Stimulated activated CD4-positive, alpha-beta T cell treated with anti-CD3 and anti-CD28 coated beads, Interleukin-15, amount 100 ng/mL, for 1 hour (primary cell): ENCODE results near the gene BICD1.
"Not testable (repeated sequence)": the region's sequence is repeated elsewhere in the genome, so short reads cannot be mapped to it uniquely, and the experiment has no call there.

Source experiments
- DNase-seq, 2 donors: peaks; one replicate each; pipeline ENCODE4 v3.0.0-alpha.2; 2020; ENCODE audit warnings: low read depth in 1 of 2, low spot score in 1 of 2

The BICD1 gene

DNA sequence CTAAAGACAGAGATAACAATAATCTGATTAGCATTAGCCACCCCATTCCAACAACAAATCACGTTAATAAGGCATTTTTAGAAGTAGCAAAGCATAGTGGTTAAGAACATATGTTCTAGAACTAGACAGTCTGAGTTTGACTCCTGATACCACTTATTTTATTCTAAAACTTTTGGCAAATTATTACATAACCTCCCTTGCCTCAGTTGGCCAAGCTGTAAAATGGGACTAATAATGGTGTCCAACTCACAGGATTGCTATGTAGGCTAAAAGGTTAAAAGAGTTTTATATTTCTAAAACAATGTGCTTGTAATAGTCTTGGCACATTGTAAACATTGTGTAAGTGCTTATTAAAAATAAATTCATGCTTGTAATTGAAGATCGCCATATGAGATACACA lies 168.0 kb downstream of the BICD1 start:
- no peak for DNase-seq

DNA sequence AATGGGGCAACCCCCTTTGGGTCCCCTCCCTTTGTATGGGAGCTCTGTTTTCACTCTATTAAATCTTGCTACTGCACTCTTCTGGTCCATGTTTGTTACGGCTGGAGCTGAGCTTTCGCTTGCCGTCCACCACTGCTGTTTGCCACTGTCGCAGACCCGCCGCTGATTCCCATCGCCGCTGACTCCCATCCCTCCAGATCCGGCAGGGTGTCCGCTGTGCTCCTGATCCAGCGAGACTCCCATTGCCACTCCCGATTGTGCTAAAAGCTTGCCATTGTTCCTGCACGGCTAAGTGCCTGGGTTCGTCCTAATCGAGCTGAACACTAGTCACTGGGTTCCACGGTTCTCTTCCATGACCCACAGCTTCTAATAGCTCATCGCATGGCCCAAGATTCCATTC lies 168.9 kb downstream of the BICD1 start:
- DNase-seq = not testable (repeated sequence)

DNA sequence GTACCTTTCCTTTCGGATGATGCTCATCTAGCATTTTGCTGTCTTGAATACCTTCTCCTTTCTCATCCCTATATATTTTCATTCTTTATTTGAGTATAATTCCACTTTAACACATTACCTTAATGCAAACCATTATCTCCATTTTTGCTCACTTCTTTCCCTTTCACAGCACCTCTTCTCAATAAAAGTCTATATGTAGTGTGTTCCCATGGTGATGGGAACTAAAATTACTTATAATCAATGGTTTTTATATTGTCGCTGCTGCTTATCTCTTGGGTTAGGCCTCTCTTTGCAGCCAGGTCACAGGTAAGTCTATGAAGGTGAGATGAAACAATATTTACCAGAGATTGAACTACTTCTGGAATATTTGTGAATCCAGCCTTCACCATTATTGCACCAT lies 171.1 kb downstream of the BICD1 start:
- DNase-seq = no peak

DNA sequence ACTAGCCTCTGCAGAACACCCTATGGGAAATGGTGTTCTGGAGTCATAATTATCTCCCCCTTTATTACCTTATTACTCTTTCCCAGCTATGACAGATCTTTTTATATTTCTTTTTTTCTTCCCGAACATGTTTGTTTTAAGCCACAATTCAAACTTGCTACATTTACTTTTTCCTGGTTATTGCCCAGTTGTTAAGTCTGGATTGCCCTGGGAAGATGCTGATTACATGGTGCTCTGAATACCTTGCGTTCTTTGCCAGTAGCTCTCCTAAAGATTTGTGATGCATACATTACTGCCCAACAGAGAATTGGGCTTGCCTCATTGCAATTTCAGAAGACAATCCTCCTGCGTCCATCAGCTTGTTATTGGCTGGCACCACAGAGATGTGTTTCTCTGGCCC lies 174.5 kb downstream of the BICD1 start:
- no peak for DNase-seq

DNA sequence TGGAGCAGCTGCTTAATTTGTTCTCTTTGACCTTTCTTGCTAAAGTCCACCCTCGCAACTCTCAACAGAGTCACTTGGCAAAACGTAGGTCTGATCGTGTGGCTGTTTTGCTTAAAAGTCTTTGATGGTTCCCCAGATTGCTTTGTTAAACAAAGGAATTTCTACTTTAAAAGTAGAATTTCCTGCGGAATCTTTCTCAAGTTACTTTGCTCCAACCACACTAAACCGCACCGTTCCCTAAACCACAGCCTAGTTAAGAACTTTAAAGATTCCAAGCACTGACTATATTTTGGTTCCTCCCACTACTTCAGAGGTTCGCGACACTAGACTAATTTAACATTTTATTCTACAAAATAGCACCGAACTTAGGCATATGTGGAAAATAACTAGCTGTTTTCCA lies 177.9 kb downstream of the BICD1 start:
- DNase-seq = no peak

DNA sequence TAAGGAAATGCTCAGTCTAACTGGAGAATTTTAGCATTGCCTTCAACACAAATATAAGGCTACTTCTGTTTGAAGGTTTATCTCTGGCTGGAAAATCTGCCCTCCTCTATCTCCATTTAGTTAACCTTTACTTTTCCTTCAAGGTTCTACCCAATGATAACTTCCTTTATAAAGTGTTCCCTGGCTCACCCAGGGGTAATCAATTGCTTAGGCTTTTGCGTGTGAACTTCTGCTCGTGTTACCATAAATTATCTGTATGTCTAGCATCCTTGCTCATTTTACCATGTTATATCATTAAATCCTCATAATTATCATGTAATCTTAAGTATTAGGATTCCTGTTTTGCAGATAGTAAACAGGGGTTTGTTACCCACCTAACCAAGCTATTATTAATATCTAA lies 178.4 kb downstream of the BICD1 start:
- DNase-seq = no peak

DNA sequence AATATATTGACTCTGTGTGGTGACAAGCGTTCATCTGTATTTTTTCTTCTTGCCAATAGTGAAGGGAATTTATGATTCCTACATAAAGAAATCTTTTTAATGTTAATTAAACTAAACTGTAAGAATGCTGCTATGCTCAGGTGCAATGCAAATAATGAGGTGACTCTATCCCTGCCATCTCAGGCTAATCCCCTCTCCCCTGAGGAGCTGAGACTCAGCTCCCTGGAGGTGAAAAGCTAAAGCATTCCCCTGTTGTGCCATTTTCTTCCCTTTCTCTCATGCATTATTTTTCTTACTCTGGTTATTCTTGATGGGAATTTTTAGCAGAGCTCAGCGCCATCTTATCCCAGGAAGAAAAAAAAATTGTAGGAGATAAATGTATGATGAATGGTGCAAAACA lies 178.8 kb downstream of the BICD1 start:
- DNase-seq = no peak

DNA sequence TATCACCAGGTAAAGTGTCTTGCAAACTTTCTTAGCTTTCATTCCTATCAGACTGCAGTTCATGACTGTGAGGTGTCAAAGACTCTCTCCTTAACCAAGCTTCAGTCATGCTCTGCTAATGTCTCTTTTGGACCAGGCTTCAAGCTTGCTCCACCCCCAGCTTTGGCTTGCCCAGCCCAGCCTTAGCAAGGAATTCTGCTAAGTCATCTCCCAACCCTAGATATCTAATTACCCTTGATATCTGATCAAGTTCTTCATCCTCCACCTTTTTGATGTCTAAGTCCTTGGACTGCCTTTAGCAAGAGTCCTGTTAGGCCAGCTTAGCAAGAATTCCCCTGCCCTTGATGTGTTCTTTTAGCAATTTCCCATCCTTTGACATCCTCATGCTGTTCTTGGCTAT lies 183.8 kb downstream of the BICD1 start:
- DNase-seq = no peak

DNA sequence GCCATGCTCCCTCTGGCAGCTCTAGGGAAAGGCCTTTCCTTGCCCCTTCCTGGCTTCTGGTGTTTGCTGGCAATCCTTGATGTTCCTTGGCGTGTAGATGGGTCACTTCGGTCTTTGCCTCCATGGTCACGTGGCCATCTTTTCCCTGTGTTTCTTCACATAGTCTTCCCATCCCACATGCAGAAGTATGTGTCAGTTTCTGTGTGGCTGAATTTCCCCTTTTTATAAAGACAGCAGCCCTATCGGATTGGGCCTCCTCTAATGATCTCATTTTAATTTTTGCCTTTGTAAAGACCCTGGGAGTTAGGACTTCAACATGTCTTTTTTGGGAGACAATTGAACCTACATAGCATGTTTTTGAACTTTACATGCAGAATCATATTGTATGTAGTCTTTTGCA lies 185.5 kb downstream of the BICD1 start:
- no peak for DNase-seq

DNA sequence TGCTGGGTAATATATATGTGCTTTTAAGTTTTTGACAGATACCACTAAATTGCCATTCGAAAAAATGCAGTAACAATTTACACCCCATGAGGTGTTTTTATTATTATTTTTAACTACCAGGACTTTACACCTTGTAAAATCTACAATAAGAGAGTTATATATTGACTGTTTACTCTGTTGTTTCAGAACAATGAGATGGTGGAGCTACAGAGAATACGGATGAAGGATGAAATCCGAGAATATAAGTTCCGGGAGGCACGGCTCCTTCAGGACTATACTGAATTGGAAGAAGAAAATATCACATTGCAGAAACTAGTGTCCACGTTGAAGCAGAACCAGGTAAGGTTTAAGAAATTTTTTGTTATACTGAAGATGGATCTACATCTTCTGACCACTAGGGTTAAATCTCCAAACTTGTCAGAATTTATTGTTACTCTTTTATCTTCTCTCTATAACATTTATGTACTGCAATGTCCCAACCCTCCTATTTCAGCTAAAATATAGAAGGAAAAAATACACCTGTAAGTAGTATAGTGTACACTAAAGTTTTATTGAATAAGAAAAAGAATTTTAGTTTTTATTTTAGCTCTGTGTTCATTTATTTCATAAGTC lies 187.3 kb downstream of the BICD1 start:
- no peak for DNase-seq

DNA sequence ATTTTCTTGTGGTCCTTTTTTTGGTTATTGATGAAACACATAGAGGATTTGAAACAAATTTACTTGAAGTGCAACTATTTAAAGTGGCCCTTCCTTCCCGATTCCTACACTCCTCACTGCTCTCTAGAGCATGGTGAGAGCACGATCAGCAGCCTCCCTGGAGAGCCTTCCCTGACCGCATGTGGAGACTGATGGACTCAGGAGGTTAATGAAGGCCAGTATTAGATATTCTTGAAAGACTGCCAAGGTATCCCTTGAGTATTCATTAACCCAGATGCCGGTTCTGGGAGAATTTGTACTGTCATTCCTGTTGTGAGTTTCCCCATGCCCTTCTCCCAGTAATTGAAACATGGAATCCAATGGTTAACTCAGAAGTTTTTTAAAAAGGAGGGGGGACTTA lies 189.9 kb downstream of the BICD1 start:
- no peak for DNase-seq

DNA sequence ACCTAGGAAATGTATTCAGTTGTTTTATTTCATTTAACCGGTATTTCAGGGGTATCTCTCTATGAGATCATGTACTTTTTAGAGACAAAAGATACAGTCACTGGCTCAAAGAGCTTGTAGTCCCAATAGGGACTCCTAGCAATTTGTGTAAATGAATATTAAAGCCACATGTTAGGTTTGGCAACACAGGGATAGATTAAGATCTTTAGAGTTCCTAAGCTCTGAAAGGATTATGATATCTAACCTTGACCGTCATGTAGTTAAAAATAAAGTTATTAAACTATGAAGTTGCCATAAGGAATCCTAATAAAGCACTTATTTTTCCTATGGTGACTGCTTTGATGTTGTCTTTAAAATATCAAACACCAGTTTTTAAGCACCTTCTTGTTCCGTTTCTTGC lies 192.3 kb downstream of the BICD1 start:
- DNase-seq = no peak

DNA sequence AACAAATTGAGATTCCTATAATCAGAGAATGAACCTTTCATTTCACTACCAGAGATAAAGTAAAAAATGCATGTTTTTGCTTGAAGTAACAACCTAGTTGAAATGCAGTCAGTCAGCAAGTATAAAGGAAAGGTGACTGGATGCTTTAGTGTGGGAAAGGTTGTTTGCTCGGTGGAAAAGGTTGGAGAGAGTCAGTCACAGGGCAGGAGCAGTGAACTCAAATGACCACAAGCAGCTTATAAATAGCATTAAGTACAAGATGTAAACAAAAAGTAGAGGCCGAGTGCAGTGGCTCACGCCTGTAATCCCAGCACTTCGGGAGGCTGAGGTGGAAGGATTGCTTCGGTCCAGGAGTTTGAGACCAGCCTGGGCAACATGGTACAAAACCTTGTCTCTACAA lies 194.6 kb downstream of the BICD1 start:
- DNase-seq = no peak

DNA sequence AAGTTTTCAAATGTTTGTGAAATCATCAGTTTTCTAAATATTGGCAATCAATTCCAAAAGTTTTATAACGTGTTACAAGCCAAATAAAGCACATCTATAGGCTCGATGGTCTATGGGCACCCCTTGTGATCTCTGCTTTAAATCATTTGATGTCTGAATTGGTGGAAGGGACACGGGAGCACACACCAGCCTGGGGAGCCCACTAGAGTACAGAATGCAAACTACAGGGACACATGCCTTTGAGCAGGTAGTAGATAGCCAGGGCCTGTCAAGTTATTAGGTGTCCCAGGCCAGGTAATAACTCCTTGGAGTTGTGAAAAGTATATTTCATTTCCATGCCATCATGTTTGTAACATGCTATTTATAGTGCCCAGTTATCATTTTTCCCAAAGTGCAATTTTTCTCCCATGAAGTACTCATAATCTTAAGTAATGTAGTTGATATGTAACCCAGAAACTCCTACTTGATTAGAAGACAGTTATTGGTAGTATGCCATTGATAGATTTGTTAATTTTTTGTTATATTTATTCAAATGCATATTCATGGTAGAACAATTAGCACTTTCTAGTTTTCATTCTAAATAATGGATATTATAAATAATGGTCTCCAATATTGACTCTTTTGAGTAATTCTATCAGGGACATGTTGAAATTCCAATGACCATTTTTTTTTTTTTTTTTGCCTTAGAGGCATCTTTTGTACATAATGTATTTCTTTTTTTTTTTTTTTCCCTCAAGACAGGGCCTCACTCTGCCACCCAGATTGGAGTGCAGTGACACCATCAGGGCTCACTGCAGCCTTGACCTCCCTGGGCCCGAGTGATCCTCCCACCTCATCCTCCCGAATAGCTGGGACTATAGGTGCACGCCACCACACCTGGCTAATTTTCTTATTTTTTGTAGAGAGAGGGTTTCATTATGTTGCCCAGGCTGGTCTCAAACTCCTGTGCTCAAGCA lies 195.8 kb downstream of the BICD1 start:
- no peak for DNase-seq

DNA sequence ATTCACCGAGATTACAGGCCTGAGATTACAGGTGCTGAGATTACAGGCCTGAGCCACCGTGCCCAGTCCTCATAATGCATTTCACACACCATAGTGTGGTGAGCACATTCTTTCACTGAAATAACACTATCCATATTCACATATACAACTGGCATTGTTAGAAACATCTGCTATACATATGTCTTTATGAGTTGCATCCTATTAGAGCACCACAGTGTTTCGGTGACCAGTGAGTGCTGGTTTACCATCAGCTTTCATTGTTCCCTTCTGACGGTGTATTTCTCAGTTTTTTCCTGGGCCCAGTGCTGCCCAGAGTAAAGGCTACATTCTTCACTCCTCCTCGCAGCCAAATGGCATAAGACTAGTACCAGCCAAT lies 196.5 kb downstream of the BICD1 start:
- no peak for DNase-seq

DNA sequence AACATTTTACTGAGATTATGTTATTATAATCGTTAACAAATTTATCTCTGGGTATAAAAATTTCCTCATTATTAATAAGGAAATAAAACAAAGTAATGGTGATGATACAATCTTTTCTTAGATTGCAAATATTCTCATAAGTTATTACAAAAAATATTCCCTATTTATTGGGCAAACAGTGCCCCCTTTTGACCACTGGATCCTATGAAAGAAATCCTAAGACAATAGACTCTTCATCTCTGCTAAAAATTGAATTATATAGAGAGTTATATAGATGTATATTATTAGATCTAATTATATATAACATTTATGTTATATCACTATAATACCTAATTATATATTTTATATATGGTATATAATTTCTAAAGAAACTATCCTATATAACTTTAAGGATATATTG lies 198.5 kb downstream of the BICD1 start:
- no peak for DNase-seq

DNA sequence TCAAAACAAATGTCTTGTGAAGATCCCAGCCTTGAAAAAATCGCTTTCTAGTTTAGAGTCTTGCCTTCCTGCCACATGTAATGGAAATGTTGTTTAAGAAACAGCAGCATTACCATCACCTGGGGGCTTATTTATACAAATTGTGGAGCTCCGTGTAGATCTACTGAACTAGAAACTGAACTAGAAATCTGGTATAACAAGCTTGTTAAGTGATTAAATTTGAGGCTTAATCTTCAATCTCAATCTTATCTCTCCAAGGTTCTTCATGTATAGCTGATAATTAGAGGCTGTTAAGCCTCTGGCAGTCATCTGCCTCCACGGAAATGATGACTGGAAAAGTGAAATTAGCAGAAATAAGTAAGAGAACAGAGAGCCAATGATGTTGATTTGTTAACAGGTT lies 200.7 kb downstream of the BICD1 start:
- DNase-seq = no peak

DNA sequence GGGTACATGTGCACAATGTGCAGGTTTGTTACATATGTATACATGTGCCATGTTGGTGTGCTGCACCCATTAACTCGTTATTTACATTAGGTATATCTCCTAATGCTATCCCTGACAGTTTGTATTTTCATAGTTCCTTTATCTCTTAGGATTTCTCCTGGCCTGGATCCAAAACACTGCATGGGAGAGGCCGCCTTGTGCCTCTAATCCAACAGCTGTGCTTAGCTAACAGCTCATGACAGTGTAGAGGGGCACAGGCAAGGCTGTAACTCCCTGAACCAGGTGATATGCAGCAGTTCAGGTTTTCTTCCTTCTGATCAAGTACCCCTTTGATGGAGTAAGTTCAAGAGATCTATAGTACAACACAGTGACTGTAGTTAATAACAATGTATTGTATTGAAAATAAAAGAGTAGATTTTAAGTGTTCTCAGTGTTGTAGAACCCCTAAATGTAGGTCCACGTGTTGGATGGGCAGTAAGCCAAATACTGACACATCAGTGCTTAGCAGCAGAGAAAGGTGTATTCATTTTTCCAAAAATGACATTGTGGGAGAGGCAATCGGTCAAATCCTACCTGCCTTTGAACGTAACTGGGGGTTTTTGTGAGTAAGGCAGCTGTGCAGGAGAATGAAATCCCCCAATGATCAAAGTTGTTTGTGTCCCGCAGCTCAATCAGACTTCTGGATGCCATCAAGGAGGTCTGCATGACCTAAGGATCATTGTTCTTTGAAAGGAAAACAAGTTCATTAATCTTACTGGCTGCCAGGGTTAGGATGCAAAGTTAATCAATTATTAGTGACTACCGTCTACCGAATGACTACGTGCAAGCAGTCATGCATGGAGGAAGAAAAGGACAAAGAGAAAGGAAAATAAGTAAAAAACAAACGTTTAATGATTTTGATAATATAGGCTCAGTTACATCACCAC lies 203.4 kb downstream of the BICD1 start:
- no peak for DNase-seq

DNA sequence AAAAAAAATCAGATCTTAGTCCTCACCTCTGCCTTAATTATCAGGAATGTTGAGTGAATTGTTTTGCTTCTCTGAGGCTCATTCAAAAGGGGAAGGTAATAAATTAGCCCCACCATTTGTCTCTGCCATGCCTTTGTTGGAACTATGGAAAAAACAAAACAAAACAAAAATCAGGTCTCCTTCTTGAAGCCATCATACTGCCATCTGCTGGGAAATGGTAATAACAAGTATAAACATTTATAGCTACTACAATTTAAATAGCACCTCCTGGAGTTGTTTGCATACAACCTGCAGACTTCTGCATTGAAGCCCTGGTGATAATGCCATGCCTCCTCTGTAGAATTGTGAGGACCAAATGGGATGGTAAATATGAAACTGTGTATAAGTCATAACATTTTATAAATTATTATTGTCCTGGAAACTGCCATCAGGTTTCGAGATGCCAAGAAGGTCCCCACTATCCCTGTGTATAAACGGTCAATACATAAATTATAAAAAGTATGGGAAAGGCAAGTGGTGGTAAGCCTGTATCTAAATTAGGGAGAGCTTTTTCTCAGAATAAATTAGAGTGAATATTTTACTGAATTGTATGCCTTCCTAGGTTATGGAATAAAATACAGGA lies 205.5 kb downstream of the BICD1 start:
- no peak for DNase-seq

DNA sequence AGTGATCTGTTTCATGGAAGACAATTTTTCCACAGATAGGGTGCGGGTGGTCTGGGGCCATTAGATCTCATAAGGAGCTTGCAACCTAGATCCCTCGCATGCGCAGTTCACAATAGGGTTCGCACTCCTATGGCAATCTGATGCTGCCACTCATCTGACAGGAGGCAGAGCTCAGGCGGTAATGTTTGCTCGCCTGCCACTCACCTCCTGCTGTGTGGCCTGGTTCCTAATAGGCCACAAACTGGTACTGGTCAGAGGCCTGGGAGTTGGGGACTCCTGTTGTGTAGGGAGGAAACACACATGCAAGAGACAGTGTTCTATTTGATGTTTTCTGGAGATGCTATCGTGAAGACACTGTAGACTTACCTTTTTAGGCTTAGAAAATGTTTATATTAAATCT lies 215.7 kb downstream of the BICD1 start:
- DNase-seq = no peak

DNA sequence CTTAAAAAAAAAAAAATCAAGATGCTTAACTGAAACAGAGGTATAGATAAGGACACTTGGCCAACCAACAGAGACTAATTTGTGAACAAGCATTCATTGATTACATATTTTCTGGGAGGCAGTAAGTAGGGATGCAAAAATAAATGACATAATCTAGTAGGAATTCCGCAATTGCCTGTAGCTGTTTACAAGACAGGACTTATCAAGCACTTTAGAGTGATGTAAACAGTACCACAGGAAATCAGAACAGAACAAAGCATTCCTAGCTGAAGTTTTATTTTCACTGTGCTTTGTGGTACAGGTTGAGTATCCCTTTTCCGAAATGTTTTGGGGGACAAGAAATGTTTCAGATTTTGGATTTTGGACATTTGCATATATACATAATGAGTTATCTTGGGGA lies 224.5 kb downstream of the BICD1 start:
- no peak for DNase-seq
